Activated T-cell treated with anti-CD3 and anti-CD28 coated beads, Interleukin-2, amount 50 U/mL, for 48 hours (primary cell): ENCODE data around the gene ACOT8.
"Not testable (repeated sequence)": the region's sequence is repeated elsewhere in the genome, so short reads cannot be mapped to it uniquely, and the experiment has no call there.

Source experiments
- DNase-seq, 2 experiments: peaks; one replicate each; pipeline ENCODE4 v3.0.0-alpha.2; 2020

The ACOT8 gene

DNA sequence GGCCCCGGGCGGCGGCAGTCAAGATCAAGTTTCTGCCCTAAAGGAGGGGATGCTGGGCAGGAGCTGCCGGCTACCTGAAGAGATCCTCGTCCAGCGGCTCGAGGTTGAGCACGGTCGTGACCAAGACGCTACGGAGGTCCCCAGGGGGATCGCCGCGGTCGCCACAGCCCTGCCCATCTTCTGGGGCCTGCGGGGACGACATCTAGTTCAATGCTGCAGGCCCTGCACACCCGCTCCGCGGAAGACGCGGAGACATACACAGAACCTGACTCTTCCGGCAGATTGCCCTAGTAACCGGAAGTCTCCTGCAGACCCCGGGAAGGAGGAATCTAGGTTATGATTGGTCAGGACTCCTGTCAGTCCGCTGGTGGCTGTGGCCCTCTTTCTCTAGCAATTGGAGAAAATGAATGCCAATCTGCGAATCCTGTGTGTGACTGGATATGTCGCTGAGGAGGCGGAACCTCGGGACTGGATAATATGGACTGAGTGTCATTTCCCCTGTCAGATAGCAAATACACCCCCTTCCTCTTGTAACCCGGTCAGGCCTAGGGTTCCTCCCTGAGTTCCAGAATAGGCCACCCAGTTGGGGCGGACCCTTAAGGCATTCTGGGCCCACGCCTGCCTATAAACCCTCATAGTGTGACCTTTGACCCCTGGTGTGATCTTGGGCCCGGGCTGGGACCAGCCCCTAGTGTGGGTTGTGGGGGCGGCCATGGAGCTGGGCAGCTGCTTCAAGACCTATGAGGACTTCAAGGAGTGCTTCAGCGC is at the start of gene ACOT8, which contains the start of gene ZSWIM3:
TSS of gene ACOT8 (minus strand) at position 279 of the 768 bp plus-strand sequence. CDS start at position 202, 77 bp downstream.
TSS of gene ZSWIM3 (plus strand) at position 501 of the 768 bp plus-strand sequence. CDS start at position 713, 212 bp downstream.
- peak; percentile 91 to 92 for DNase-seq

DNA sequence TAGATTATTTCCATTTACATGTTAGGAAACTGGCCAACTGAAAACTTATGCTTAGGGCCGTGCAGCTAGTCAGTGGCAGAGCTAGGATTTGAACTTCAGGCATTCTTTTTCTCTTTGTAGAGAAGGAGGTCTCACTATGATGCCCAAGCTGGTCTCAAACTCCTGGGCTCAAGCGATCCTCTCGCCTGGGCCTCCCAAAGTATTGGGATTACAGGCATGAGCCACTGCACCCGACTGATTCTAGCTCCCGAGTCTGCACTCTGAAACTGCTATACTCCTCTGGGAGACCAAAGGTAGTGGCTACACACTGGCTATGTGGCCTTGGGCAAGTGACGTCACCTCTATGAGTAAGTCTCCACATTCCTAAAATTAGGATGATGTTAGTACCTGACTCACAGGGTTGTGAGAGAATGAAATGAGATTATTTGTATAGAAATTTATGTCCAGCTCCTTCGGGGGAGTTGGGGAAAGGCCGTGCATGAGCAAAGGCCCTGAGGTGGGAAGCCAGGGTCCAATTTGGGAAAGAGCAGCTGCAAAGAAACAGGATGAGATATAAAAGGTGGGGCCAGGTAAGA is 48.4 kb upstream of the ACOT8 start:
- no peak for DNase-seq

DNA sequence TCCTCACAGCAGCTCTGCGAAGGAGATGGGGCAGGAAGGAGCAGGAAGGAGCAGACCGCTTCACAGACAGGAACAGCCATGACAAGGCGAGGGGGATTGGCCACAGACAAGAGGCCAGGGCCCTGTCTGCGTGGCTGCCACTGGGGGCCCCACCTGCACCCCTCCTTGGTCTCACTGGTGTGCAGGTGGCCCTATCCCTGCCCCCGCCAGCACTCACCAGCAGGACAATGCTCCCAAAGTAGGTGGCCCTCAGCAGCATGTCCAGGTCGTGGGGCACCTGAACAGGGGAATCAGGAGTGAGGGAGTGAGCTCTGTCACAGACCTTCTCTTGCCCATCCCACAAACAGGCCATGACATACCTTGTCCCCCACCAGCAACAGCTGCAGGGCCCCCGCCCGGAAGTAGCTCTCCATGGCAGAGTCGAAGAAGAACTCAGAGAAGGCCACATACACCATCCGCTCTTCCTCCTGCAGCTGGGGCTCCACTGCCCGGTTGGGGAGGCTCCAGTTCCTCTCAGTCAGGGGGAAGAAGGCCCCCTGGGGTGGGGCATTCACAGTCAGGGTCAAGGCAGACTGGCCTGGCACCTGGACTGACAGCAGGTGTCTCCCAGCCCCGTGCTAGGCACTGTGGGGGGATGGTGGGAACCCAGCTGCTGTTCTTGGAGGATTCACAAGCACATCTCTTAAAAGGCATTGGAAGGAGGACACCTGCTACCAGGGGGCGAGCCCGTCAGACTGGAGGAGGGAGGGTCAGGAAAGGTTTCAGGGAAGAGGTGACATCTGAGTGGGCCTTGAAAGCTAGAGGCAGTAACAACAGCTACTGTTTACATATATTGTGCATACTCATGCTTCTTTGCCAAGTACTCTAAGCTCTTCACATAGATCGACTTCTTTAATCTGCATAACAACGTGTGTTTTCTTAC is 47.7 kb upstream of the ACOT8 start:
- DNase-seq = no peak

DNA sequence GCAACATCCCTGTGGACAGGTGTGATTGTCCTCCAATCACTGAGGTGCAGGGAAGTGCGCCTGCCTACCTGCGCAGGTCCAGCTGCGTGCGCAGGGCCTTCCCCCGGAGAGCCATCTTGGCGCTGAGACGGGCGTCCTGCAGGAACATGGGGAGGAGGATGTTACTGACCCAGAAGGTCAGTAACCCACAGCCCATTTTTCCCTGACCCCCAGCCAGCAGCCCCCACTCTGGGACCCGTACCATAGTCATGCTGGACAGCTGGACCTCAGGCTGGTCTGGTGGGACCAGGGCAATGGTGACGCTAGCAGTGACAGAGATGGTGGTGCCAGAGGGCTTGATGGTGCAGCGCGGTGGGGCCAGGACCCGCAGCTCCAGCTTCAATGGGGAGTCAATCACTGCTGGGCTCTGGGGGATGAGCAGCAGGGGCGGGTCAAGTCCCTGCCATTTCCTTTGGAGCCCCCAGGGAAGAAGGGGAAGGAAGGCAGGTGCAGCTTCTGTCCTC is 45.1 kb upstream of the ACOT8 start:
- no peak for DNase-seq

DNA sequence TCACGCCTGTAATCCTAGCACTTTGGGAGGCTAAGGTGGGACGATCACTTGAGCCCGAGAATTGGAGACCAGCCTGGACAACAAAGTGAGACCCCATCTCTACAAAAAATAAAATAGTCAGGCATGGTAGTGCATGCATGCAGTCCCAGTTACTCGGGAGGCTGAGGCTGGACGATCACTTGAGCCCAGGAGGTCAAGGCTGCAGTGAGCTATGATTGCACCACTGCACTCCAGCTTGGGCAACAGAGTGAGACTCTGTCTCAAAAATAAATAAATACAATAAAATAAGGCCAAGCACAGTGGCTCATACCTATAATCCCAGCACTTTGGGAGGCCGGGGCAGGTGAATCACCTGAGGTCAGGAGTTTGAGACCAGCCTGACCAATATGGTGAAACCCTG is 44.1 kb upstream of the ACOT8 start:
- not testable (repeated sequence) for DNase-seq

DNA sequence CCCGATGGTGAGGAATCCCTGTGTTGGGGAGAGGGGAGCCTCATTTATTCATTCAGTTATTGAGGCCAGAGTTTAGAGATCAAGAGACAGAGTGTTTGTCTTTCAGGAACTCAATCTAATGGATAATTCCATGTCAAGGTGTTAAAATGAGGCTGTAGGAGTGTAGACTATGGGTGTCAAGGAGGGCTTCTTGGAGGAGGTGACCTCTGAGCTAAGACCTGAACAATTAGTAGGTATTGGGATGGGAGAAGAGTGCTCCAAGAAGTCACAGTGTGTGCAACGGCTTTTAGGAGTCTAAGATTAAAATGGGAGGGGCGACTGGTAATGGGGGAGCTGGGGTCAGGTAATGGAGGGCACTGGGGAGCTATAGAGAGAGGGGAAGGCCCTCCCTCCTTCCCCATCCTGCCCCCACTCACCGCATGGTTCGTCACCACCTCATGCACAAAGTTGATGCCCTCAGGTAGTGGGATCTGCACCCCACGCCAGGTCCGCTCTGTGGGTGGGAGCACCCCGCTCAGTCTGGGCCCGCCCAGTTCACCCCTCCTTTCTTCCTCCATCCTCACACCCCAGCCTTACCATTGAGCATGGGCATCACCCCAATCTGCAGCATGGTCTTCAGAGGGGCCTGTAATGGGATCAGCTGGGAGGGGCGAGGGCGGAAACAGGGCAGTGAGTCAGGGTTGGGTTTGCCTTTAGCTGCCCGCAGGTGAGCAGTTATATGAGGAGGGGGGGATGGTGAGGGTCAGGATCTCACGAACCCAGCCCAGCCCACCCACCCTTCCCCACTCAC is 42.0 kb upstream of the ACOT8 start:
- no peak for DNase-seq

DNA sequence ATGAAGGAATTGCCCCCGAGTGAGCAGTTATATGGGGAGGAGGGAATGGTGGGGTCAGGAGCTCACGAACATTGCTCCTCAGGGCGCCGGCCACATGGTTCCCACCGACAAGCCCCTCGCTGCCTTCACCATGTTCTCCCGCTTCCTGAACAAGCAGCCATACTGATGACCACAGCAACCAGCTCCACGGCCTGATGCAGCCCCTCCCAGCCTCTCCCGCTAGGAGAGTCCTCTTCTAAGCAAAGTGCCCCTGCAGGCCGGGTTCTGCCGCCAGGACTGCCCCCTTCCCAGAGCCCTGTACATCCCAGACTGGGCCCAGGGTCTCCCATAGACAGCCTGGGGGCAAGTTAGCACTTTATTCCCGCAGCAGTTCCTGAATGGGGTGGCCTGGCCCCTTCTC is 41.1 kb upstream of the ACOT8 start:
- DNase-seq = no peak

DNA sequence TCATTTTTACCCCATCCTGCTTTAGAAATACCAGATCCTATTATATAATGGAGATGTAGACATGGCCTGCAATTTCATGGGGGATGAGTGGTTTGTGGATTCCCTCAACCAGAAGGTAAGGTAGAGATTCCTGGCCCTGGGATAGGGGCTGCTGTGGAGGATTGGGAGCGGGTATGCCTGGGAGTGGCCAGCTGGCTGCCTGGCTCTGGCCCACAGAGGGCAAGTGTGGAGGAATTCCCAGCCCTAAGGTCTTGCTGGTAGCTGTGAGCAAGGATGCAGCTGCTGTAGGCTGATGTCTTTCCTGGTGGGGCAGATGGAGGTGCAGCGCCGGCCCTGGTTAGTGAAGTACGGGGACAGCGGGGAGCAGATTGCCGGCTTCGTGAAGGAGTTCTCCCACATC is 40.5 kb upstream of the ACOT8 start:
- no peak for DNase-seq

DNA sequence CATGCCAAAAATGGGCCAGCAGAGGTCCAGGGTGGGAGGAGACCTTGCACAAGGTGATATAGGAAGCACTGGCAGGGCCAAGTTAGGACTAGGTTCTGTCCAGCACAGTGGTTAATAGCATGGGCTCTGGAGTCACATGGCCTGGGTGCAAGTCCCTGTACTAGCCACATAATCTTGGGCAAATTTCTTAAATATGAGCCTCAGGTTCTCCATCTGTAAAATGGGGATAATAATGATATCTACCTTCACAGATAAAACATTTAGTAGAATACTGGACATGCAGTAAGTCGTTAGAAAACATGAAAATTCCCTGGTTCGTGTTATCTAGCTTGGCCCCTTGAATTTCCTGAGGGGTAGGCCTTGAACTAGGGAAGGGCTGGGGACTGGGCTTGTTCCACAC is 40.1 kb upstream of the ACOT8 start:
- no peak for DNase-seq

DNA sequence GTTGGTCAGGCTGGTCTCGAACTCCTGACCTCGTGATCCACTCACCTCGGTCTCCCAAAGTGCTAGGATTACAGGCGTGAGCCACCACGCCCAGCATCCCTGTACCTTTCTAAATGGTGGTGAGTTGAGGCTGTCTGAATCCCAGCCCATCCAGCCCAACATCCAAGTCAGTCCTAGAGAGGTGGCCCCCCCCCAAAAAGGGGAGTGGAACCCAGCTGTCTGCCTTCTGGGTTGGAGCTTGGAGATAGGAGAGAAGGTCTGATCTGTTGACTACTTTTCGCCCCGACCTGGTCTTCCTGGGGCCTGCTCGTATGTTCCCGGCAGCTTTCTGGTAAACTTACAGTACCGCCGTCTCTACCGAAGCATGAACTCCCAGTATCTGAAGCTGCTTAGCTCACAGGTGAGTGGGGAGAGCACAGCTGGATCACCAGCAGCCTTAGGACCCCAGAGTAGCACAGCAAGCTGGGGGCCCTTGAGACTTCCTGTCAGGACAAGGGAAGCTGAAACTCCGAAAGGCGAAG is 39.5 kb upstream of the ACOT8 start:
- DNase-seq = no peak

DNA sequence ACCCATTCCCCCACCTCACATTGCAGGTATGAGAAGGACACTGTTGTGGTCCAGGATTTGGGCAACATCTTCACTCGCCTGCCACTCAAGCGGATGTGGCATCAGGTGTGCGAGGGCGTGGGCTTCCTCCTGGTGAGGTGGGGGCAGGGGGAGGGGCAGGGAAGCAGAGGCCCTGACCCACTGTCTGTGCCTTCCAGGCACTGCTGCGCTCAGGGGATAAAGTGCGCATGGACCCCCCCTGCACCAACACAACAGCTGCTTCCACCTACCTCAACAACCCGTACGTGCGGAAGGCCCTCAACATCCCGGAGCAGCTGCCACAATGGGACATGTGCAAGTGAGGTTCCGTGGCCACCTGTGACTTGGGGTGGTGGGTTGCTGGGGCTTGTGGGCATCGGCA is 37.6 kb upstream of the ACOT8 start:
- no peak for DNase-seq

DNA sequence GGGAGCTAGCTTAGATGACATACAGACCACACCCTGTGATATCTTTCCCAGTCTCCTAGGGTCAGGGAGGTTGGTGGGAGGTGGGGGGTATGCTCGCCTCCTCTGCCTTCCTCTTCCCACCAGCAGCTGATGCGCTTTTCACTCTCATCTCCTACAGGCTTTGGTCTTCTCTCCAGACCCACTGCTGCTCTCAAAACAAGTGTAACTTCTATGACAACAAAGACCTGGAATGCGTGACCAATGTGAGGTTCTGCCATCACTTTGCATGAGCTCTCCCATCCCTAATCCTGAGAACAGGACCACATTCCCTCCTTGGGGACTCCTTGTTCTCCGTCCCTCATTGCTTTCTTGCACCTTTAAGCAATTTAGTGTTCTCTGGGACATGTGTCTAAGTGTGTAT is 36.6 kb upstream of the ACOT8 start:
- DNase-seq = no peak

DNA sequence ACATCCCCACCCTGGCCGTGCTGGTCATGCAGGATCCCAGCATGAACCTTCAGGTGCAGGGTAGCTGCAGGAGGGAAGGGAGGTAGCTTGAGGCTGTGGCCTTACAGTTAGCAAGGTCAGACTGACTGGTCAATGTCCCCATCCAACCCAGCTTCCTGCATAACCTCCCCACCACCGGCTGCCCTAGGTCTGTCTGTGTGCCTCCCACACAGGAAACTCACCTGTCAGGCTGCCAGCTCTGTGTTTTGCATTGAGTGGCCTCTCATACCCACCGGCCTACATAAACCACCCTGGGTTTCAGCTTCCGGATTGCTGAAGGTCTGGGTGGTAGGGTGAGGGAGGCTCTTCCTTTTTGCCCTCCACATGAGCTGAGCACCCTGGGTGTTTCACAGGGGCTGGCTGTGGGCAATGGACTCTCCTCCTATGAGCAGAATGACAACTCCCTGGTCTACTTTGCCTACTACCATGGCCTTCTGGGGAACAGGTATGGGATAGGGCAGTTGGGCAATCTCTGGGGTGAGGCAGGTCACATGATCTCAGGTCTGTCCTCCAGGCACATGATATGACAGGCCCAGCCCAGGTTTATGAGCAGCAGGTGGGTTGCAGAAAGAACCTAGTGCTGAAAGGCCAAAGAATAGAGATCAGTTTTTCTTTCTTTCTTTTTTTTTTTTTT is 35.8 kb upstream of the ACOT8 start:
- DNase-seq = peak in 1 of 2 experiments; percentile 47

DNA sequence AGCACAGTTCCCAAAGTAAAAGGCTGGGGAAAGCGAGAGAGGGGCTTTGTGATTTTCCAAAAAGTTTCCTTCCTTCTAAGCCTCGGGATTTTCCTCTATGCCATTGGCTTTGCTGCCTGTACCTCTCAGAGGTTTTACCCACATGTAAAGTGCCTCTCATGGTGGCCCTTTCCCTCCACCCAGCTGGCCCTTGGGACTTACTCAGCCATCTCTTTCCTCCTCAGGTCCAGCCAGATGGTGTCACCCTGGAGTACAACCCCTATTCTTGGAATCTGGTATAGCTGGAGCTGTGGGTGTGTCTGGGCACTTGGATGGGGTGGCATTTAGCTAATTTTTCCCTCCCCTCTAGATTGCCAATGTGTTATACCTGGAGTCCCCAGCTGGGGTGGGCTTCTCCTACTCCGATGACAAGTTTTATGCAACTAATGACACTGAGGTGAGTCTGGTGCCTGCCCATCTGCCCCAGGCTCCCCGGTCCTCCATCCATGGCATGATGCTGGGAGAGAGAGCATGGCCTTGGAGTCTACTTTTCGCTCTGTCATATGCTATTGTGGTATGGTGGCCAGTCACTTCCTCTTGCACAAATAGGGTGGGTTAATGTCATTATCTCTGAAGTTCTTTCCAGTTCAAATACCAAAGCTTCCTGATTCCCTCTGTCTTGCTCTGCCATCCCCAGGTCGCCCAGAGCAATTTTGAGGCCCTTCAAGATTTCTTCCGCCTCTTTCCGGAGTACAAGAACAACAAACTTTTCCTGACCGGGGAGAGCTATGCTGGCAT is 35.0 kb upstream of the ACOT8 start:
- no peak for DNase-seq

DNA sequence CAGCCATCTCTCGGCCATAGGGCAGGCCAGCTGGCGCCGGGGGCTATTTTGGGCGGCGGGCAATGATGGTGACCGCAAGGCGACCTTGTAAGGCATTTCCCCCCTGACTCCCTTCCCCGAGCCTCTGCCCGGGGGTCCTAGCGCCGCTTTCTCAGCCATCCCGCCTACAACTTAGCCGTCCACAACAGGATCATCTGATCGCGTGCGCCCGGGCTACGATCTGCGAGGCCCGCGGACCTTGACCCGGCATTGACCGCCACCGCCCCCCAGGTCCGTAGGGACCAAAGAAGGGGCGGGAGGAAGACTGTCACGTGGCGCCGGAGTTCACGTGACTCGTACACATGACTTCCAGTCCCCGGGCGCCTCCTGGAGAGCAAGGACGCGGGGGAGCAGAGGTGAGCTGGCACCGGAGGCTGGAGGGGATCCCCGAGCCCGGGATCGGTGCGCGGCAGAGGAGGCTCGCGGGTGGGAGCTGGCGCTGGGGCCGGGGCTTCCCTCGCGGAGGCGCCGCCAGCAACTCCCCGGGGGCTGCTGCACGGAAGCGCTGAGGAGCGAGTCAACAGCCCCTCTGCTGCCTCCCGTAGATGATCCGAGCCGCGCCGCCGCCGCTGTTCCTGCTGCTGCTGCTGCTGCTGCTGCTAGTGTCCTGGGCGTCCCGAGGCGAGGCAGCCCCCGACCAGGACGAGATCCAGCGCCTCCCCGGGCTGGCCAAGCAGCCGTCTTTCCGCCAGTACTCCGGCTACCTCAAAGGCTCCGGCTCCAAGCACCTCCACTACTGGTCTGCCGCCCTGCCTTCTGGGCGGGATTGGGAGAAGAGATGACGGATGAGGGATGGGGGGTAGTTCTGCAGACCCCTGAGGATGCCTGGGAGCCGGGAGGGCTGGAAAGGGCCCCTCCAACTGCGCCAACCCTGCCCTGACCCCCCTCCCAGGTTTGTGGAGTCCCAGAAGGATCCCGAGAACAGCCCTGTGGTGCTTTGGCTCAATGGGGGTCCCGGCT is 34.1 kb upstream of the ACOT8 start, which contains the start of the genes CTSA and NEURL2:
TSS of gene CTSA (plus strand) at position 351 of the 999 bp plus-strand sequence. CDS start at position 585, 234 bp downstream.
TSS of gene NEURL2 (minus strand) at position 224 of the 999 bp plus-strand sequence. CDS start at position 7, 217 bp downstream.
- peak; percentile 90 to 91 for DNase-seq

DNA sequence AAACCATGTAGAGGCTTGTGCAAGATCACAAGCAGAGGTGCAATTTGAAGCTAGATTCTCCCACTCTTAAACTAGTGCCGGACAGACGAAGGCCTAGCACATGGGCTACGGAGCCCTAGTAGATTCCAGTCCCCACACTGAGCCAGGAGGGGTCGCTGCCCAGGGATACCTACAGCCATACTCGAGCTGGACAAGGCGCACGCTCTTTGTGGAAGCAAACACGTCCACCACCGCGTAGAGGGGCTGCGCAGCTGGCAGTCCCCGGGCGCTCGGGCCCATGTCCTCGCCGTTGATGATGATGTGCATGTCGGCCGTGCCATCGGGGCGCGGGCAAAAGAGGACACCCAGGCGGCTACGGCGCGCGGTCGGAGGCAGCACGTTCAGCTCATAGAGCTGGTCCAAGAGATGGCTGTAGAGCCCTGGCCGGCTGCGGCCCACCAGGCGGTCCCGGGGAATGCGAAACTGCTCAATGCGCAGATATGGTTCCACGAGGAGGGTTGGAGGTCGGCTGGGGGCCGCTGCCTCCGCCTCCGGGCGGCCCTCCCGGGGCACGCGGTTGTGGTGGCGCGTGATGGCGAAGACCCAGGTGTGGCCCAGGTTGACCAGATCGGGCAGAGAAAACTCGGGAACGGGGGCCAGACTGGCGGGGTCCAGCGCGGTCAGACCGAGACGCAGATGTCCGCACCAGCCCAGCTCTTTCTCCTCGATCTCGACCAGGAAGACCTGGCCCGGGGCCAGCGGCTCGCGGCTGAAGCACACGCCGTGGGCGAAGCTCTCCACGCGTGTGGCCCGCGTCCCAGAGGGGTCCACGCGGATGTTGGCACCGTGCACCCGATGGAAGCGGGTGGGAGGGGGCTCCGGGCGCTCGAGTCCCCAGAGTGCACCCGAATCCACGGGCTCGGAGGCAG is 33.1 kb upstream of the ACOT8 start:
- DNase-seq = peak; percentile 72 to 73

DNA sequence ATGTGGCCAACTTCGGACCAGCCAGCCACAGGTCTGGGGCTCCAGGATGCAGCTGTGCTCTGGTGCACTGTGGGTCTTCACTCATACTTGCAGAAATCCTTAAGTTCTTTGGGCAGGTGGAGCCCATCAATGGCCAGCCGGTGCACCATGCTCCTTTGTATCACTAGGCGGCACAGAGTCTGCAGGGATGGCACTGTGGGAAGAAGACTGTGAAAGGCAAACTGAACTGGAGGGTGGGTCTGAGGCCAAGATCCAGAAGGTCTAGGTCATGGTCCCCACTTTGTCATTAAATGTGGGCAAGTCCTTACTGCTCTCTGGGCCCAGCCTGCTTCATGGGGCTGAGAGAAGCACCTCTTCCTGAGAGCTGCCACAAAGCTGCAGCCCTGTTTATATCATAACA is 31.5 kb upstream of the ACOT8 start:
- DNase-seq = no peak

DNA sequence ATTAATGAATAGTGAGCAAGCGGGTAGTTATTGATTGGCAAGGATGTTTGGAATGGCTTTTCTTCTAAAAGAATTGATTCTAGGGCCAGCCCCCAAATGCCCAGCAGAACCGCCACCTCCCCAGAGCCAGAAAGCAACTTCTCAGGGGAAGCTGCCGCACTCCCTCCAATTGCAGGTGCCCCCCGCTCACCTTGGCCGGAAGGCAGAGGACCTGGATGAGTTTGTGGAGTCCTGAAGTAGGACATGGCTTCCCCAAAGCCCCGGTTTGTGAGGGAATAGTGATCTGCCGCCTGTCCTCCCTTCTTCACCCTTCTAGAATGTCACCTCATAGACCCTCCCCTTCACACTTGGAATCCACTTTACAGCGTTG is 30.1 kb upstream of the ACOT8 start, which contains the start of gene SPATA25:
TSS of gene SPATA25 (minus strand) at position 277 of the 370 bp plus-strand sequence. CDS start at position 245, 32 bp downstream.
- DNase-seq = no peak
